ENCODE data around the gene MRPL27.

Gene MRPL27

GRCh38 chr17:50379351-50380132, 6.6 kb upstream of the MRPL27 start:
- peak overlapping the region in 2 of 11 experiments; percentile 29 to 51; a peak in 3 of 22 replicates for H3K4me2 ChIP-seq
- TF ChIP-seq Cebpa-rat (IDR thresholded peaks at IDR 0.05): no peak
- H3K36me3 ChIP-seq: peaks cover 48 to 97% (median 76%) of the 10 kb centered on the region in 11 experiments
- H3K27me3 ChIP-seq: no peaks in the 10 kb centered on the region
- H3K9me3 ChIP-seq (replicated peaks in 1 of 11): no peaks in the 10 kb centered on the region
- H3K9ac ChIP-seq: no peak overlapping the region; a peak in 1 of 22 replicates
- peaks cover 0 to 21% (median 2%) of the 10 kb centered on the region in 10 experiments; a peak in 7 of 20 replicates for H3K4me1 ChIP-seq
- 0 out of 22 replicates have a peak overlapping the region, but pooled peaks of 1 of the 11 experiments have one; percentile 17 for H3K27ac ChIP-seq
- no peak overlapping the region for H3K4me3 ChIP-seq
- H4K20me1 ChIP-seq: peaks cover 0 to 55% (median 26%) of the 10 kb centered on the region in 11 experiments; a peak in 11 of 22 replicates

DNA sequence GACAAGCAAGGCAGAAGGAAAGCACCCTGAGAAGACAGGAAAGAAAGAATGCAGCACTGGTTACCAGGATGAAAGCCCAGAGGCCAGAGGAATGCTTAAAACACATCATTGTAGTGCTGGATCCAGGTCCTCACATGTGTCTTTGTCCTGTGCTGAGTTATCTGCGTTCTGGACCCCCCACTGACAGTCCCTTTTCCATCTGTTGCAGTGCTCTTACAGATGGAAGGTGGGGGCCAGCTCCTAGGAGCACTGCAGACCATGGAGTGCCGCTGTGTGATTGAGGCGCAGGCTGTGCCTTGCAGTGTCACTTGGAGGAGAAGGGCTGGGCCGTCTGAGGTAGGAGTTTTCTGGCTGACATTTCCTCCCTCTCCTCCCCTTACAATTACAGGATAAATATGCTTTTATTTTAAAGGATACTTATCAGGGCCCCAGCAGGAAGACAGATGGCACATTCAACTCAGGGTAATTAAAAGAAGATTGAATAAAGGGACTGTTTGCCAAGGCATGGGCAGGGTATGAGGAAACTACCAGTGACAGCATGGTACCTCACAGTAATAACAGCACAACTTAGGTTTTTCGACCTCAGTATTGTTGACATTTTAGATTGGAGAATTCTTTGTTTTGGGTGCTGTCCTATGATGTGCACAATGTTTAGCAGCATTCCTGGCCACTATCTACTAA, 3.0 kb upstream of the MRPL27 start:
- H3K4me1 ChIP-seq: peaks cover 19 to 42% (median 23%) of the 10 kb centered on the region in 10 experiments
- no peaks in the 10 kb centered on the region for H3K27me3 ChIP-seq
- peaks cover 0 to 23% (median 9%) of the 10 kb centered on the region in 11 experiments; a peak in 8 of 22 replicates for H4K20me1 ChIP-seq
- no peak for TF ChIP-seq Cebpa-rat (IDR thresholded peaks at IDR 0.05)
- H3K9ac ChIP-seq: peak overlapping the region in 2 of 11 experiments; percentile 1 to 8; a peak in 1 of 22 replicates
- no peak overlapping the region for H3K4me3 ChIP-seq
- no peaks in the 10 kb centered on the region for H3K9me3 ChIP-seq (replicated peaks in 1 of 11)
- no peak overlapping the region for H3K27ac ChIP-seq
- no peak overlapping the region for H3K4me2 ChIP-seq
- H3K36me3 ChIP-seq: peaks cover 14 to 69% (median 44%) of the 10 kb centered on the region in 11 experiments

DNA sequence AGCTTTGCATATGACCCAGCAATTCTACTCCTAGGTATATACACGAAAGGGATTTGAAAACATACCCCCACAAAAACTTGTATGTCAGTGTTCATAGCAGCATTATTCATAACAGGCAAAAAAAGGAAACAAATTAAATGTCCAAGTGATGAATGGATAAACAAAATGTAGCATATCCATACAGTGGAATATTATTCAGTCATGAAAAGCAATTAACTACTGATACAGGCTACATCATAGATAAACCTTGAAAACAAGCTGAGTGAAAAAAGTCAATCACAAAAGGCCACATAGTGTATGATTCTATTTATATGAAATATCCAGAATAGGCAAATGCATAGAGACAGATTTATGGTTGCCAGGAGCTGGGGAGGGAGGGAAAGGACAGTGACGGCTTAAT, 721 bp upstream of the MRPL27 start:
- no peaks in the 10 kb centered on the region for H3K9me3 ChIP-seq (replicated peaks in 1 of 11)
- H3K36me3 ChIP-seq: peaks cover 24 to 69% (median 44%) of the 10 kb centered on the region in 11 experiments
- peak overlapping the region; percentile 61 to 81 (median 74); a peak in 19 of 20 replicates for H3K4me3 ChIP-seq
- H3K4me1 ChIP-seq: peaks cover 19 to 27% (median 22%) of the 10 kb centered on the region in 10 experiments
- peaks cover 0 to 30% (median 0%) of the 10 kb centered on the region in 11 experiments; a peak in 4 of 22 replicates for H4K20me1 ChIP-seq
- peak overlapping the region; percentile 82 to 97 (median 91); a peak in 21 of 22 replicates for H3K4me2 ChIP-seq
- no peaks in the 10 kb centered on the region for H3K27me3 ChIP-seq
- TF ChIP-seq Cebpa-rat (IDR thresholded peaks at IDR 0.05): no peak
- peak overlapping the region in 8 of 11 experiments; percentile 88 to 97 (median 93); a peak in 15 of 22 replicates for H3K9ac ChIP-seq
- peak overlapping the region in 9 of 11 experiments; percentile 91 to 98 (median 96); a peak in 16 of 22 replicates for H3K27ac ChIP-seq

DNA sequence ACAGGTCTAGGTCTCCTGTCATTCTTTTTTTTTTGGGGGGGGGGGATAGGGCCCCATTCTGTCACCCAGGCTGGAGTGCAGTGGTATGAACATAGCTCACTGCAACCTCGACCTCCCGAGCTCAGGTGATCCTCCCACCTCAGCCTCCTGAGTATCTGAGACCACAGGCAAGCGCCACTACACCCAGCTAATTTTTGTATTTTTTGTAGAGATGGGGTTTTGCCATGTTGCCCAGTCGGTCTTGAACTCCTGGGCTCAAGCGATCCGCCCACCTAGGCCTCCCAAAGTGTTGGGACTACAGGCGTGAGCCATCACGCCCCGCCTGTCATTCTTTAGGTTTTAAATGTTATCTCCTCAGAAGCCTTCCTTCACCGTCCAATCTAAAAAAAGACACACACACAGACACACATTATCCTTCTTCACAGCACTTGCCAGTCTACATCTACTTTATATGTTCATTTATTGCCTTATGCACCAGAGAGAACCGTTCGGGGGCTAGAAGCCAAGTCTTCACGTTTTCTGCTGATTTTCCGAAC, 694 bp downstream of the MRPL27 start:
- Histone ChIP-seq H3K9me3 (replicated peaks in 1 of 11) (no peaks in the 10 kb centered on the region), H3K9ac (peak overlapping the region; percentile 88 to 97 (median 93)), H3K4me2 (peak overlapping the region; percentile 82 to 97 (median 91)), H3K4me1 (peaks cover 20 to 26% (median 22%) of the 10 kb centered on the region in 10 experiments), H3K27me3 (no peaks in the 10 kb centered on the region), H3K36me3 (peaks cover 39 to 69% (median 51%) of the 10 kb centered on the region in 11 experiments), H3K4me3 (peak overlapping the region; percentile 61 to 81 (median 74)), H3K27ac (peak overlapping the region; percentile 91 to 98 (median 95)), H4K20me1 (peaks cover 0 to 35% (median 2%) of the 10 kb centered on the region in 11 experiments; a peak in 6 of 22 replicates)
- no peak for TF ChIP-seq Cebpa-rat (IDR thresholded peaks at IDR 0.05)

GRCh38 chr17:50371526-50371925, 1.5 kb downstream of the MRPL27 start:
- H4K20me1 ChIP-seq: peaks cover 0 to 43% (median 8%) of the 10 kb centered on the region in 11 experiments; a peak in 10 of 22 replicates
- H3K36me3 ChIP-seq: peaks cover 46 to 69% (median 53%) of the 10 kb centered on the region in 11 experiments
- no peaks in the 10 kb centered on the region for H3K27me3 ChIP-seq
- H3K4me3 ChIP-seq: peak overlapping the region in 9 of 10 experiments; percentile 11 to 81 (median 71); a peak in 11 of 20 replicates
- peak overlapping the region in 9 of 11 experiments; percentile 88 to 97 (median 94); a peak in 8 of 22 replicates for H3K9ac ChIP-seq
- H3K9me3 ChIP-seq (replicated peaks in 1 of 11): no peaks in the 10 kb centered on the region
- peak overlapping the region; percentile 82 to 97 (median 91) for H3K4me2 ChIP-seq
- peak overlapping the region in 2 of 11 experiments; percentile 31 to 97; a peak in 3 of 22 replicates for H3K27ac ChIP-seq
- TF ChIP-seq Cebpa-rat (IDR thresholded peaks at IDR 0.05): no peak
- peaks cover 21 to 32% (median 26%) of the 10 kb centered on the region in 10 experiments for H3K4me1 ChIP-seq

GRCh38 chr17:50370052-50370451, 2.9 kb downstream of the MRPL27 start:
- no peak overlapping the region for H3K27ac ChIP-seq
- peaks cover 55 to 67% (median 62%) of the 10 kb centered on the region in 11 experiments for H3K36me3 ChIP-seq

GRCh38 chr17:50367401-50367800, 5.6 kb downstream of the MRPL27 start:
- Histone ChIP-seq H3K4me2 (no peak overlapping the region), H4K20me1 (peaks cover 4 to 79% (median 40%) of the 10 kb centered on the region in 11 experiments; a peak in 16 of 22 replicates), H3K9me3 (replicated peaks in 1 of 11) (no peaks in the 10 kb centered on the region), H3K27me3 (no peaks in the 10 kb centered on the region), H3K4me3 (no peak overlapping the region), H3K4me1 (peaks cover 20 to 46% (median 38%) of the 10 kb centered on the region in 10 experiments), H3K27ac (no peak overlapping the region), H3K36me3 (peaks cover 60 to 79% (median 65%) of the 10 kb centered on the region in 11 experiments), H3K9ac (no peak overlapping the region)
- no peak for TF ChIP-seq Cebpa-rat (IDR thresholded peaks at IDR 0.05)

More at GRCh38 chr17:50370052-50370451, 2.9 kb downstream of the MRPL27 start:
- Histone ChIP-seq H3K4me2 (no peak overlapping the region), H3K27me3 (no peaks in the 10 kb centered on the region), H3K9ac (no peak overlapping the region), H4K20me1 (peaks cover 0 to 58% (median 23%) of the 10 kb centered on the region in 11 experiments; a peak in 15 of 22 replicates), H3K9me3 (replicated peaks in 1 of 11) (no peaks in the 10 kb centered on the region), H3K4me1 (peaks cover 21 to 46% (median 40%) of the 10 kb centered on the region in 10 experiments), H3K4me3 (no peak overlapping the region)
- TF ChIP-seq Cebpa-rat (IDR thresholded peaks at IDR 0.05): no peak

Data from BLaER1 treated with 17β-estradiol and CSF1 and Interleukin-3, amounts not matched to agents 10 nM and 100 nM (cell line).